Ovary (tissue), 3 donors: ENCODE data around the gene CLEC16A.

ENCODE experiments used
- CTCF ChIP-seq, 3 donors: fragments of 450-650 bp in 2 of 3; fragments of 200-600 bp in 1 of 3; IDR thresholded peaks; one replicate each; pipeline versions ENCODE4 v1.5.1 to v1.8.0; 2016 to 2022; ENCODE audit warnings: antibody characterized with exemption in 3 of 3, mild to moderate bottlenecking in 1 of 3
- EP300 ChIP-seq: sonication (generic); formaldehyde crosslinking; IDR thresholded peaks from one replicate; pipeline ENCODE4 v1.6.1; 2017; ENCODE audit warnings: antibody characterized with exemption
- POLR2A ChIP-seq: fragments of 450-650 bp; IDR thresholded peaks from one replicate; pipeline ENCODE4 v1.6.1; 2017; ENCODE audit warnings: antibody characterized with exemption, mild to moderate bottlenecking, moderate library complexity
- donor health status: DM: no; HTN: no; CAD: no.

- TF ChIP-seq CTCF (IDR thresholded peaks at IDR 0.05) (no peak), POLR2A (no peak), EP300 (no peak)
Measured at GRCh38 chr16:11218604-11218962, 274.2 kb downstream of the CLEC16A start.
